ENCODE data around the gene INPPL1. TPM values are rescaled to one million over a fixed set of nuclear protein-coding genes. Genes with fewer than 3 reads are reported as not detected.

Gene INPPL1
- total RNA-seq, 1 donor = 86.5 TPM

DNA sequence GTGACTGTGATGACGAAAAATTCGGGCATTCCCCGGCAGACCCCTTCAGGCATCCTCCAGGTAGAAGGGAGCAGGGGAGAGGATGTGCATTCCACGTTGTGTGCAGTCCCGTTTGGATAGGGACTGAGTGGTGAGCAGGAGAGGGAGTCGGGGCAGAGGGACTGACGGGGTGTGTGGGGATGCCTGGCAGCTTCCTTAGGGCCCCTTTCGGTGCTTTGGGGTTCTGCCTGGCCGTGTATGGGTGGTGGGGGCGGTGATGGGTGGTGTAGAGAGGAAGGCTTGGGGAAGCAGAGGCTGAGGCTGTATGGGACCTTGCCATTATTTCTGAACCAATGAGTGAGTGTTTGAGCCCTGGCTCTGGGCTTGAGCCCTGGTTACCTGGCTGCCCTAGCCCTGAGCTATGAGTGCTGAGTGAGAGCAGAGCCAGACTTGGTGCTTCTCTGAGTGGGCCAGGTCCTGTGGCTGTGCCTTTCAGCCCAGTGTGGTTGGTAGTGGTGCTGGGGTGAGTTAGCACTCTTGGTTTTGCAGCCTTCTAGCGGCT, 914 bp downstream of the INPPL1 start:
- Histone ChIP-seq H3K4me2 (ENCODE audit: insufficient read depth, low read length) (peak overlapping the region; percentile 82), H3K36me3 (ENCODE audit: insufficient read depth, low read length) (peaks cover 34% of the 10 kb centered on the region), H4K20me1 (ENCODE audit: insufficient read depth, low read length) (peaks cover 50% of the 10 kb centered on the region), H3K9me3 (ENCODE audit: low read depth, low read length) (no peaks in the 10 kb centered on the region), H3K79me2 (ENCODE audit: insufficient read depth, low read length) (peaks cover 51% of the 10 kb centered on the region), H3K27ac (ENCODE audit: low read depth, low read length) (peak overlapping the region; percentile 17), H3K4me3 (ENCODE audit: insufficient read depth, low read length) (peak overlapping the region; percentile 95), H3K27me3 (ENCODE audit: insufficient read depth, low read length) (no peaks in the 10 kb centered on the region), H3K4me1 (ENCODE audit: insufficient read depth, low read length) (peaks cover 16% of the 10 kb centered on the region), H2AFZ (ENCODE audit: low read length) (no peak overlapping the region)
- TF ChIP-seq, protein P1, sequence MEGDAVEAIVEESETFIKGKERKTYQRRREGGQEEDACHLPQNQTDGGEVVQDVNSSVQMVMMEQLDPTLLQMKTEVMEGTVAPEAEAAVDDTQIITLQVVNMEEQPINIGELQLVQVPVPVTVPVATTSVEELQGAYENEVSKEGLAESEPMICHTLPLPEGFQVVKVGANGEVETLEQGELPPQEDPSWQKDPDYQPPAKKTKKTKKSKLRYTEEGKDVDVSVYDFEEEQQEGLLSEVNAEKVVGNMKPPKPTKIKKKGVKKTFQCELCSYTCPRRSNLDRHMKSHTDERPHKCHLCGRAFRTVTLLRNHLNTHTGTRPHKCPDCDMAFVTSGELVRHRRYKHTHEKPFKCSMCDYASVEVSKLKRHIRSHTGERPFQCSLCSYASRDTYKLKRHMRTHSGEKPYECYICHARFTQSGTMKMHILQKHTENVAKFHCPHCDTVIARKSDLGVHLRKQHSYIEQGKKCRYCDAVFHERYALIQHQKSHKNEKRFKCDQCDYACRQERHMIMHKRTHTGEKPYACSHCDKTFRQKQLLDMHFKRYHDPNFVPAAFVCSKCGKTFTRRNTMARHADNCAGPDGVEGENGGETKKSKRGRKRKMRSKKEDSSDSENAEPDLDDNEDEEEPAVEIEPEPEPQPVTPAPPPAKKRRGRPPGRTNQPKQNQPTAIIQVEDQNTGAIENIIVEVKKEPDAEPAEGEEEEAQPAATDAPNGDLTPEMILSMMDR (IDR thresholded peaks at IDR 0.05; ENCODE audit: extremely low read depth, low read depth, low read length) = no peak
- DNase-seq (ENCODE audit: insufficient read length, low spot score, missing footprints) = peak; percentile 74

DNA sequence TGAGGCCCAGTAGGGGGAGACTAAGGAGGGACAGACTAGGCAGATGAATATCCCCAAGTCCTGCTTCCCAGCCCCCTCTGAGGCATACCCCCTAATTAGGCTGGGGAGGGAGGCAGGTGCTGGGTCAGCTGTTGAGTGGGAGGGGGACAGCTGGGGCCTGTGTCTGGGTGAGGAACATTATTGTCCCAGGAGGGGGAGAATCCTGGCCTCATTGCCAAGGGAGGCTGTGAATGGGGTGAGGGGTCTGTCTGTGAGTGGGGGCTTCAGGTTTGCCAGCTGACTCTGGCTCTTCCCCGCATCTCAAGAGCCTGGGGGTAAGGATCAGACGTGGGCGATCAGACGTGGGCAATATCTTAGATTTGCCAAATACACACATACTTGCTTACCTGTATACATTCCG, 2.1 kb downstream of the INPPL1 start:
- Histone ChIP-seq H2AFZ (ENCODE audit: low read length) (no peak overlapping the region), H3K9me3 (ENCODE audit: low read depth, low read length) (no peaks in the 10 kb centered on the region), H4K20me1 (ENCODE audit: insufficient read depth, low read length) (peaks cover 60% of the 10 kb centered on the region), H3K4me1 (ENCODE audit: insufficient read depth, low read length) (peaks cover 16% of the 10 kb centered on the region), H3K4me3 (ENCODE audit: insufficient read depth, low read length) (no peak overlapping the region), H3K27ac (ENCODE audit: low read depth, low read length) (no peak overlapping the region), H3K79me2 (ENCODE audit: insufficient read depth, low read length) (peaks cover 54% of the 10 kb centered on the region), H3K27me3 (ENCODE audit: insufficient read depth, low read length) (no peaks in the 10 kb centered on the region), H3K36me3 (ENCODE audit: insufficient read depth, low read length) (peaks cover 46% of the 10 kb centered on the region), H3K4me2 (ENCODE audit: insufficient read depth, low read length) (no peak overlapping the region)
- TF ChIP-seq, protein P1 (IDR thresholded peaks at IDR 0.05; ENCODE audit: extremely low read depth, low read depth, low read length) = no peak
- no peak for DNase-seq (ENCODE audit: insufficient read length, low spot score, missing footprints)

DNA sequence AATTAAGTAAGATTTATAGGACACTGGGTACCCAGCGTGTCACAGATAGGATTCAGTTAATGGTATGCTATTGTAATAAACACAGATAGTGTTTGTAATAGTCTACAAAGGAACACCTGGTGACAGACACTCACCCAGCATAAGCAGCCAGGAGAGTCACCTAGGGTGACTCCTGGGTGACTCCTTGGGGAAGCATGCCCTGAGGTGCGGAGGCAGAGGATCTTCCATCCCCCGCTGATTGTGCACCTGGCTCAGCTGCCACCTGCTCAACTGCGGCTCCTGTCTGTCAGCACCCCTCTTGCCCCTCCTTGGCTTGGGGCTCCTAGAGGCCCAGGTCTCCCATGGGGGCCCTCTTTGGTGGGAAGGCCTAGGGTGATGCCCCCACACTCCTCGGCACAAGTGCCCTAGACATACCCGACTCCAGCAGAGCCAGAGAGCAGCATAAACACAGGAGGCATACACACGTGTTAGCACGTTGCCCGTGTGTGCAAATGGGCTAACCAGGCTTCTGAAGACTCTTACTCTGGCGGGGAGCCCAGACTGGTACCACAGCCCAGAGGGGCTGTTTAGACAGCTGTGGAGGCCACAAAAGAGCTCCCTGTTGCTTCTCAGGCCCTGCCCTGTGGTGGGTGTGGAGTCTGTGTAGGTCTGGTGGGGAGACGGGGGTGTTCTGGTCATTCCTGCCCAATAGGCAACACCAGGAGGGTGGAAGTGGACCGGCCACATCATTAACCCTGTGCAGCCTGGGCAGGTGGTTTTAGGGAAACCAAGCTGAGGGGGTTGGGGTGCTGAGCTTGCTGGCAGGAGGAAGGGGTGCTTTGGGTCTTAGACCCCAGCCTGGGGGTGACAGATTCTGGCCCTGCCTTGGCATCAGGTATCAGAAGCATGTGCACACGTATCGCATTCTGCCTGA, 3.0 kb downstream of the INPPL1 start:
- Histone ChIP-seq H3K27me3 (ENCODE audit: insufficient read depth, low read length) (no peaks in the 10 kb centered on the region), H3K79me2 (ENCODE audit: insufficient read depth, low read length) (peaks cover 57% of the 10 kb centered on the region), H2AFZ (ENCODE audit: low read length) (no peak overlapping the region), H3K4me3 (ENCODE audit: insufficient read depth, low read length) (no peak overlapping the region), H3K4me1 (ENCODE audit: insufficient read depth, low read length) (peaks cover 15% of the 10 kb centered on the region), H3K4me2 (ENCODE audit: insufficient read depth, low read length) (no peak overlapping the region), H3K36me3 (ENCODE audit: insufficient read depth, low read length) (peaks cover 55% of the 10 kb centered on the region), H3K27ac (ENCODE audit: low read depth, low read length) (peak overlapping the region; percentile 0), H4K20me1 (ENCODE audit: insufficient read depth, low read length) (peaks cover 66% of the 10 kb centered on the region), H3K9me3 (ENCODE audit: low read depth, low read length) (no peaks in the 10 kb centered on the region)
- peak; percentile 92 for DNase-seq (ENCODE audit: insufficient read length, low spot score, missing footprints)
- TF ChIP-seq, protein P1 (IDR thresholded peaks at IDR 0.05; ENCODE audit: extremely low read depth, low read depth, low read length) = no peak

DNA sequence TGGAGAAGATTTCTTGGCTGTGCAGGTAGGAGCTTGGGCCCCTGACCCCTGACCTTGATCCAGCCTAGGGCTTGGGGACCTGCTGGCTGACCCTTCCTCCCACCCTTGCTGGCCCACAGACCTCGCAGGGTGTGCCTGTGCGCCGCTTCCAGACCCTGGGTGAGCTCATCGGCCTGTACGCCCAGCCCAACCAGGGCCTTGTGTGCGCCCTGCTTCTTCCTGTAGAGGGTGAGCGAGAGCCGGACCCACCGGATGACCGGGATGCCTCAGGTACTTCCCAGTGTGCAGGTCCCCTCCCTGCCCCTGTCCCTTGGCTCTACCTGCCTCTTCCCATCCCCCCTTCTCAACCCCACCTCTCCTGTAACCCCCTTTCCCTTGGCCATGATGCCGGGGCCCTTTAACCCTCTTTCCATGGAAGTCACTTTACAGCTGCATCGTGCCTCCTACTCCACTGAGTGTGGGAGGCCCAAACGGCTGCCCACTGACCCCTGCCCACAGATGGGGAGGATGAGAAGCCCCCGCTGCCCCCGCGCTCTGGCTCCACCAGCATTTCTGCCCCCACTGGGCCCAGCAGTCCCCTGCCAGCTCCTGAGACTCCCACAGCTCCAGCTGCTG, 3.8 kb downstream of the INPPL1 start:
- peaks cover 73% of the 10 kb centered on the region for H4K20me1 ChIP-seq (ENCODE audit: insufficient read depth, low read length)
- no peaks in the 10 kb centered on the region for H3K9me3 ChIP-seq (ENCODE audit: low read depth, low read length)
- TF ChIP-seq, protein P1 (IDR thresholded peaks at IDR 0.05; ENCODE audit: extremely low read depth, low read depth, low read length) = peak; percentile 18
- DNase-seq (ENCODE audit: insufficient read length, low spot score, missing footprints) = peak; percentile 82
- no peak overlapping the region for H2AFZ ChIP-seq (ENCODE audit: low read length)
- no peak overlapping the region for H3K4me2 ChIP-seq (ENCODE audit: insufficient read depth, low read length)
- peak overlapping the region; percentile 0 for H3K27ac ChIP-seq (ENCODE audit: low read depth, low read length)
- H3K4me1 ChIP-seq (ENCODE audit: insufficient read depth, low read length) = peaks cover 13% of the 10 kb centered on the region
- no peak overlapping the region for H3K4me3 ChIP-seq (ENCODE audit: insufficient read depth, low read length)
- H3K27me3 ChIP-seq (ENCODE audit: insufficient read depth, low read length) = no peaks in the 10 kb centered on the region
- peaks cover 63% of the 10 kb centered on the region for H3K36me3 ChIP-seq (ENCODE audit: insufficient read depth, low read length)
- H3K79me2 ChIP-seq (ENCODE audit: insufficient read depth, low read length) = peaks cover 57% of the 10 kb centered on the region
